HG02870 (cell line): ENCODE data around the gene CNGB1.
"Not testable (repeated sequence)": the region's sequence is repeated elsewhere in the genome, so short reads cannot be mapped to it uniquely, and the experiment has no call there.

ENCODE experiments used
- ATAC-seq: cut with Tn5 transposase; IDR thresholded peaks from one replicate; pipeline ENCODE4 v1.9.1; 2021; ENCODE audit warnings: mild to moderate bottlenecking, moderate library complexity; ENCODE audit not compliant: unreplicated experiment

The CNGB1 gene

DNA sequence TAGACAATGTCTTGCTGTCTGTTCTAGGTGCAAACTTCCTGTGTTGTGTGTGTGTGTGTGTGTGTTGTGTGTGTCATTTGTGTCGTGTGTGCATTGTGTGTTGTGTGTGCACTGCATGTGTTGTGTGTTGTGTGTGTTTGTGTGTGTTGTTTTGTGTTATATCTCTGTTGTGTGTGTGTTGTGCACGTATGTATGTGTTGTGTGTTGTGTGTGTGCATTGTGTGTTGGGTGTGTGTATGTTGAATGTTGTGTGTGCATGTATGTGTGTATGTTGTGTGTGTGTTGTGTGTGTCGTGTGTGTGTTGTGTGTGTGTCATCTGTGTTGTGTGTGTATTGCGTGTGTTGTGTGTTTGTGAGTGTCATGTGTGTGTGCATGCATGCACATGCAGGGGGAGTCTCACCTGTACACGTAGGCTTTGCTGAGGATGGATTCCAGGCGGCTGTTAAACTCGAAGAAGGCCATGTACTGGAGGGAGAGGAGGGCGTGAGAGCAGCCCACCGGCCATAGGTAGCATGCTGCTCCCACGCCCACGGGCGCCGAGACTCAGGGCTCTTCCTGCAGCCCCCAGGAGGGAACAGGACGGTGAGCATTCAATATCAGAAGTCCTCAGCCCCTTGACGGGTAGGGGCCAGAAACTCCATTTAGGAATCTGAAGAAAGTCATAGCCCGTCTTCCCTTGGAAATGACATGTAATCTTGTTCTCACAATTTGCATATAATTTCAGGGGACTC, 58.2 kb downstream of the CNGB1 start:
- no peak for ATAC-seq

DNA sequence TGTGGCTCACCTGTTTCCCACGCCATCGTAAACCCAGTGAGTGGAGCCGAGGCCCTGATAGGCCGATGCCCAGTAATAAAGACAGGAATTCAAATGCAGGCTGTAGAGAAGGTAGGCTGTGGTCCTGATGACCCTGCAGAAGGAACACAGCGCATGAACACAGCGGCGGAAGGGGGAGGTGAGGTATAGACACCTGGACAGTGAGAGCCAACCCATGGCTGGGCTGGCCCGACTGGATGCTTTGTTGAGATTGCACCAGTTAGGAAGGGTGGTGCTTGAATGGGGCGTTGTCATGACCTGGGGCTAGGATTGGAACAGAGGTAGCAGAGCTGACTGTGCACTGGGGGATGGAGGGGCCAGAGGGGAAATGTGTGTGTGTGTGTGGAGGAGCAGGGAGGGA, 59.2 kb downstream of the CNGB1 start:
- no peak for ATAC-seq

DNA sequence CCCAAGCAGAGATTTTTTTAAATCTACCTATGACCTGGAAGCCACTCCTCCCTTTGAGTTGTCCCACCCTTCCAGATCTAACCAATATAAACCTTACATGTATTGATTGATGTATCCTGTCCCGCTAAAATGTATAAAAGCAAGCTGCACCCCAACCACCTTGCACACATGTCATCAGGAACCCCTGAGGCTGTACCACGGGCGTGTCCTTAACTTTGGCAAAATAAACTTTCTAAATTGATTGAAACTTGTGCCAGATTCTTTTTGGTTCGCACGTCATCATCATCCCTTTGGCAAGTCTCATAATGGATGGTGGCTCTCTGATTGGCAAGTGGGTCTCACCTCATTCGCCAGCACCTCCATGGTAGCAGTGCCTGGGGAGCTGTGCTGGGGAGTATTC, 60.2 kb downstream of the CNGB1 start:
- no peak for ATAC-seq

DNA sequence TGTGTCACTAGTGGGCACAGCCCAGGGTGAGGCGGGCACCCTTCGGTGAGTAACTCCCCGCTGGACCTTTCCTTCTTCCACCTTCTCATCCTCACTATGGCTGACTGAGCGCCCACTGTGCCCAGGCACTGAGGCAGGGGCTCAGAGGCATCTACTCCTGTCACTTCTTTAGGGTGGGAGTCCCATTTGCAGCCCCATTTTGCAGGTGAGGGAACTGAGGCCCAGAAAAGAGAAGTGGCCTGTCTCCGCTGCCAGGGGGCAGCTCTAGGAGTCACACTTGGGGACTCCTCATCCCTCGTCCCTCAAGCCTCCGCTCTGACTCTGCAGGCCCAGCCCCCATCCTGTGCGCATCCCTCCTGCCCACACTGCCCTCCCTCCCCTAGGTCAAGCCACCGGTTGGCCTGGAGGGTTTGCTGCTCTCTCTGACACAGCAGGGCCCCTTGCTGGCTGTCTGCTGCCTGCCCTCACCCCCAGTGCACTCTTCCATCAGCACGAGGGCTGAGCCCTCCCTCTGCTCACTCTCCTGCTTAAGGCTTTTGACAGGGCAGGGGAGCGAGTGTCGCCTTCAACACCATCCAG, 62.4 kb downstream of the CNGB1 start:
- ATAC-seq: no peak

DNA sequence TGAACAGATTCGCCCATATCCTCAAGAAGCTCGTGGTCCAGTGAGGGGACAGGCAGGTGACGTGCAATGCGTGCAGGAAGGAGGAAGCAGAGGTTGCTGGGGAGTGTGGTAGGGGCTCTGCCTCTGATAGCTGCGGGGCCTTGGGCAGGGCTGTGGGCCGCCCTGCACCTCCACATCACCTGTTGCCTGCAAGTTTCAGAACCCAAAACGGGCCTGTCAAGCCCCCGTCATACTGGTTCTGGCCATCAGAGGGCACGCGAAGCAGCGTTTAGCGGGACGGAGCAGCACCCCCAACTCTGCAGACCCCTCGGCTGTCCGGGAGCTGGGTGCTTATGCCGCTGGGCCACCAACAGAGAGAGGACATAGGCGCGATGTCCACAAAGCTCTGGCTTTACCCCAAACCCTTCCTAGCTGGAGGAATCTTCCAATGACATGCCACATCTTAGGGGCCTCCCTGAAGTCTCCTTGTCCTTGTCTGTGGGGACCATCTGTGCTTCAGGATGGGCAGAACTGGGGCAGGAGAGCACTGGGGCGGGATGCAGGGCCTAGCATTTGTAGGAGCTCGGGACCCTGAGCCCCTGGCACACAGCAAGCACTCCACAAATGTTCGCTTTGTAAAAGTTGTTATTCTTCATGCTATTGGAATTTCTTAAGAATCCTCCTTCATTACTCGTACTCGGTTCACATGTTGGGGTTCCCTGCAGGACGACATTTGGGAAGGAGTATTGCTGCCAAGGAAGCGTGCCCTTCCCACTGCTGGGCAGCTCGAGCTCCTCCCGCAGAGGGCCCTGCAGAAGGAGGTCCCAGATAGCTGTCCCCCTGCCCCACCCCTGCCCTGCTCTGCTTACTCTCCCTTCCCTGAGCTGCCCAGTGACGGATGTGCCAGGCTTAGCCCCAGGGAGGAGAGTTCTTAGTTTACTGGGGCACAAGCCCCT, 64.3 kb downstream of the CNGB1 start:
- ATAC-seq: no peak

DNA sequence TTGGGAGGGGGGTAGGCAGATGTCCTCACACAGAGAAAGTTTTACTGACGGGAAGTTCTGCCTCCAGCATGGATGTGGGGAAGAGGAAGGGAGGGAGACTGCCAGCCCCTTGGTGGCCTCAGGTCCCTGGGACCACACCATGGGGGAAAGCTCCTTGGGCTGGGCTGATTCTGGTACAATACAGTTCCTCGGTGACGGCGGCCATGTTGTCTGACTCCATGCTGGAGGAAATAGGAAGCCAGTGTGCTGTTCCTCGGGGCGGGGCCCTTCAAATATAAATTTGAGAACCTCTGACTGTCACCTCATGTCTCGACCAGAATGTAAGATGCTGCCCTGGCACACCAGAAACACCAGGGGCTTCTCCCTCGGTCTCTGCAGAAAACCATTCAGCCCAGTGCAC, 66.8 kb downstream of the CNGB1 start:
- no peak for ATAC-seq

DNA sequence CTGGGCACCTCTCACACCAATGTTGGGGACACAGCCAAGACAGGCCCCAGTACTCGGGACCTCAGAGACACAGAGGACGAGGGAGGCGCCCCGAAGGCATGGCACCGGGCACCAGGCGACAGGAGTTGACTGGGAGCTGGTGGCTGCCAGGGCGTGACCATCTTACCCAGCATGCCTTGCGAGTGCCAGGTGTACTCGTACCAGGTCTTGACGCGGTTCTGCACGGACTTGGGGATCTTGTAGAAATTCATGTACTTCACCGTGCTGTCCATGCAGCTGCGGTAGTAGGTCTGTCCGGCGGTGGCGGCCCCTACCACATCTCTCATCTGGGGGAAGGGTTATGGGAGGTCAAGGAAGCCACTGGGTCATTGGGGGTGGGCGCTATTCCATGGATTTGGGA, 67.3 kb downstream of the CNGB1 start:
- ATAC-seq: no peak

DNA sequence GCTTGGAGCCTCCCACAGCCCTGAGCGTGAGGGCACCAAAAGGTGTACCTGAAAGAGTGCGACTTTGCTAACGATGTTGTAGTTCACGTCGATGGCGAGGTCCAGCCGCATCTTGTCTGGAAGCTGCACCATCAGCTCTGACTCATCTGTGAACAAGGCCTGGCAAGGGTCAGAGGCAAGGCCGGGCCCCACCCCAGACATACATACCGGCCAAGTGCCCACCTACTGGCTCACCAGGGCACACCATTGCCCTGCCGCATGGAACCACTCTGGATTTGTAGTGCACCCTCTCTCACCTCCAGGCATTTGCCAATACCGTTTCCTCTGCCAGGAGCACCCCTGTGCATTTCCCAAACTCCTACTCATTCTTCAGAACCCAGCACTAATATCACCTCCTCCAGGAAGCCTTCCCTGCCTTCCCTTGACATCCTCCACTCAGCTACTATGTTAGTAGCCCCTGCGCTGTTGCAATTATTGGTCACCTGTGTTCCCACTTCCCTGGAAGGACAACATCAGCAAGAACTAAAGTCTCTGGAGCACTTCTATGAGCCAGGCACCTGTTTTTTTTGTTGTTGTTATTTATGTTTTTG, 69.4 kb downstream of the CNGB1 start:
- no peak for ATAC-seq

DNA sequence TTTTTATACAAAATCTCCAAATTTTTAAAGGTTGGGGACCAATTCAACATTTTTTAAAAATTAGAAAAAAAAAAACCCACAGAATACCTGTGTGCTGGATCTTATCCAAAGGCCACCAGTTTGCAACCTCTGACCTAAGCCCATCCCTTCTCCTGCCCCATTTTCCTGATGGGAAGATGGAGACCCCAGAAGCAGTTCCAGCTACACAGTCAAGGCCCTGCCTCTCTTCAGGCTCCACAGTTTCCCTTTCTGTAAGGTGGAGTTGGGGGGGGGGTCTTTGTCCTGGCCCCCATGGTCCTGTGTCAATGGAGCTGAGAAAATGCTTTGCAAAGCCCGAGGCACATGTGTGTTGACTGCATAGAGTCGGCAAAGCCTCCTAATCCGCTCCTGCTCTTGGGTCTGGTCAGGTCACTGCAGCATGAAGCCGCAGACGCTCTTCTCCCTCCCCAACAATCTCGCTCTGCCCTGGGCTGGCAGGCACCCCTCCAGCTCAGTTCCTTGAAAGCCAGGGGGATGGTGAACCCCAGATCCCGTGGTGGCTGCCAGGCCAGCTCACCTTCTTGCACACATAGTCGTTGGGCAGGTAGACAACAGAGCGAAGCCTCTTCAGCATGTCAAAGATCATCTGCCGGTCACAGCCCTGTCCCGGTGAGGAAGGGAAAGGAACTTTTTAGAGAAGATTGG, 70.0 kb downstream of the CNGB1 start:
- ATAC-seq: no peak

DNA sequence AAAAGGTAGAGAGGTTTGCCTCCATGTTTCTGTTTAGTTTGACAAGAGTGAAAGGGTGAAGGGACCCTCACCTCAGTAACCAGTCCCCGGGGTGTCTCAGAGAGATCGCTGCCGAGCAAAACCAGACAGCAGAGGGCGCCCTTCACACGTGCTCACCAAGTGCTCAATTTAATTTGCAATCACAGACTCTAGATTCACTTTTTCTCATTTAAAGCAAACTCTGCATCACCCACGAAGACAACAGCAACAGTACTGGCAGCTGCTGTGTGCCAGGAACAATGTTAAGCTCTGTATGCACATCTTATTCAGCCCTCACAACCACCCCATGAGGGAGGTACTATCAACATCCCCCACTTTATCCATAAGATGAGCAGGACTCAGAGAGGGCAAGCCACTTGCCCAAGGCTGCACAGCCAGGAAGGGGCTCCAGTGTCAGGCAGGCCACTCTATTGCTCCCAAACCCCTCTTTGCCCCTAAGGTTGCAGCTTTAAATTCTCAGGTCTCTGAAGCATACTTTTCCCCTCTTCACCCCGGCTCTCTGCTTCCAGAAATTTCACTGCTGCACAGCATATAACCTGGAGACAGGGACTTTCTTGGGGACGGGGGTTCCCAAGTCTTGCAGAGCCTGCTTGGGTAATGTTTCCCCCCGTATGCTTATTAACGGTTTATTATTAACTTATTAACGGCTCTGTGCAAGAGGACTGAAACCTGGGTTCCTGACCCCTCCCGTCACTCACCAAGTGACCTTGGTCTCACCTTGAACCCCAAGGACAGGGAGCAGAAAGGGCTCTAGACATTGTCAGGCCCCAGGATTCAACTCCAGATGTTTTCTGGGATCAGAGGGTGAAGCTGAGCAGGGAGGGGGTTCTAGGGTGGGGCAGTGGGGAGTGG, 70.9 kb downstream of the CNGB1 start:
- ATAC-seq: no peak

DNA sequence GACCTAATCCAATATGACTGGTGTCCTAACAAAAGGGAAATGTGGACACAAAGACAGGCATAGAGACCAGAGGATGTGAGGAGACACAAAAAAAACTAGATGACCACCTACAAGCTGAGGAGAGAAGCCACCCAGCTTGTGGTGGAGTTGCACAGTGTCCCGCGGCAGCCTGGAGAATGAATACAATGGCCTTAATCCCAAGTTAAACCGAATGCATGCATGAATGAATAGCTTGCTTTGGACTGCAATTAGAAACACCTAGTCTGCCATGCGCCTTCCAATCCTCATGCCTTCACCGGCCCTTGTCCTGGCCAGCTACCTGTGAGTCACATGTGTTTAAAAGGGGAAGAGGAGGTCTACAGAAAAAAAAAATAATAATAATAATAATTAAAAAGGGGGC, 72.0 kb downstream of the CNGB1 start:
- ATAC-seq: no peak

DNA sequence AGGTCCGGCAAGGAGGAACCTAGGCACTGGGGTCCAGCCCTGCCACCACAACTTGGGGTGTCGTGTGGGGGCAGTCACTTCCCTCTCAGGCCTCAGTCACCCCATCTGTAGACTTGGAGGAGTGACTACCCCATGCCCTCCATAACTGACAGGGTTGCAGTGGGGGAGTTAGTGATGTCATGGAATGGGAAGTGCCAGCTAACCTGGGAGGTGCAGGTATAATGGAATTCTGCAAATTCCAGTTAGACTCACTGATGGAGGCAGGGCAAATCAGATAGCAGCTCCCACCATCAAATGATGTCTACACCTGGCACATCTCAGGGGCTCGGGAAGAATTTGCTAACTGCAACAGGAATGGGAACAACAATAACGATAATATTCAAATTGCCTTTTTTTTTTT, 72.9 kb downstream of the CNGB1 start:
- ATAC-seq: no peak

DNA sequence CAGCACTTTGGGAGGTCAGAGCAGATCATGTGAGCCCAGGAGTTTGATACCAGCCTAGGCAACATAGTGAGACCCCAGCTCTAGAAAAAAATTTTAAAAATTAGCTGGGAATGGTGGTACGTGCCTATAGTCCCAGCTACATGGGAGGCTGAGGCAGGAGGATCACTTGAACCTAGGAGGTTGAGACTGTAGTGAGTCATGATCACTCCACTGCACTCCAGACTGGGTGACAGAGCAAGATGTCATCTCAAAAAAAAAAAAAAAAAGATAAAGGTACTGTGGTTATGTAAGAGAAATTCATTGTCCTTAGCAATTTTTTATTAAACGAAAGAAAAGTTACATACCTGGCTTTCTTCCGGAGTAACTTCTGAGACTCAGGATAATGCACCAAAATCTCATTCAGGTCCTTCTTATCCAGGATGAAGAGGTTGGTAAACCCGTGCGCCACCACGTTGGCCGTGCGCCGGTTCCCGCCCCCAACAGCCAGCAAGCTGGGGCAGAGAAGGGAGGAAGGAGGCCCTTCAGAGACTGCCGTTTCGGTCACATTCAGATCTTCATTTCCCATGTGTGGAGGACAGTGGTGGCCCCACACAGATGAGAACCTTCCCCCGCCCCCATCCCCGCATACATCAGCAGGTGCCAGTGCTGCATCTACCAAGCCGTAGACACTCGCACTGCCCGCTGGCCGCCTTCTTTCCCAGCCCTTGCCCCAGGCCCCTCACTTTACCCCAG, 73.7 kb downstream of the CNGB1 start:
- ATAC-seq: no peak

DNA sequence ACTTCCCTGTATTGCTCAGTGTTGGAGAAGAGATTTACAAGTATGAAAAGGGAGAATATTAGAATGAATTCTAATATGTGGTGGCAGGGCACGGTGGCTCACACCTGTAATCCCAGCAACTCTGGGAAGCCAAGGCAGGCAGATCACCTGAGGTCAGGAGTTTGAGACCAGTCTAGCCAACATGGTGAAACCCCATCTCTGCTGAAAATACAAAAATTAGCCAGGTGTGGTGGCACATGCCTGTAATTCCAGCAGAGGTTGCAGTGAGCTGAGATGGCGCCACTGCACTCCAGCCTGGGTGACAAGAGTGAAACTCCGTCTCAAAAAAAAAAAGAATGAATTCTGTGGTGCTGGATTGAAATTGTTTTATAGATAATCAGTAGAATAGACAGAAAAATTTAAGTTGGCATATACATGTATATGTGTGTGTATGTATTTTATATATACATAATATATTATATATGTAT, 75.8 kb downstream of the CNGB1 start:
- not testable (repeated sequence) for ATAC-seq

DNA sequence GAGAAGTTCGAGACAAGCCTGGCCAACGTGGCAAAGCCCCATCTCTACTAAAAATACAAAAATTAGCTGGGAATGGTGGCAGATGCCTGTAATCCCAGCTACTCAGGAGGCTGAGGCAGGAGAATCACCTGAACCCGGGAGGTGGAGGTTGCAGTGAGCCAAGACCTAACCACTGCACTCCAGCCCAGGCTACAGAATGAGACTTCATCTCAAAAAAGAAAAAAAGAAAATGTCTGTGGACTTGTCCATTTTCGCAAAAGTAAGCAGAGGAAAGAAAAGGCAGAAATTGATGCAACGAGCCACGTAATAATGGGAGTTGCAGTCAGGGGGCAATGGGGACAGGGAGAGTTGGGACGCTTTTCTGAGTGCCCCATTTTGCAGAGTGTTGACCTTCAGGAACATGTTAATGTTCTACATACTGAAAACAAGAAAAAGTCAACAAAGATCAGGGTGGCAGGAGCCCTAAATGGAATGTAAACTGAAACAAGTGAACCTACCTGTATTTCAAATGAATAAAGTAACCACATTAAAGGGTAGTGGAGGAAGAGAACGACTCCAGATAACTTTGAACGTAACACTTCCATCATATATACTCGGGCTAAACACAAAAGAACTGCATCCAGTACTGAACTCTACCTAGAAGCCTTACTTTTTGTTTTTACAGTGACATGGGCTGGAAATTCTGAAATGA, 76.4 kb downstream of the CNGB1 start:
- ATAC-seq: no peak

DNA sequence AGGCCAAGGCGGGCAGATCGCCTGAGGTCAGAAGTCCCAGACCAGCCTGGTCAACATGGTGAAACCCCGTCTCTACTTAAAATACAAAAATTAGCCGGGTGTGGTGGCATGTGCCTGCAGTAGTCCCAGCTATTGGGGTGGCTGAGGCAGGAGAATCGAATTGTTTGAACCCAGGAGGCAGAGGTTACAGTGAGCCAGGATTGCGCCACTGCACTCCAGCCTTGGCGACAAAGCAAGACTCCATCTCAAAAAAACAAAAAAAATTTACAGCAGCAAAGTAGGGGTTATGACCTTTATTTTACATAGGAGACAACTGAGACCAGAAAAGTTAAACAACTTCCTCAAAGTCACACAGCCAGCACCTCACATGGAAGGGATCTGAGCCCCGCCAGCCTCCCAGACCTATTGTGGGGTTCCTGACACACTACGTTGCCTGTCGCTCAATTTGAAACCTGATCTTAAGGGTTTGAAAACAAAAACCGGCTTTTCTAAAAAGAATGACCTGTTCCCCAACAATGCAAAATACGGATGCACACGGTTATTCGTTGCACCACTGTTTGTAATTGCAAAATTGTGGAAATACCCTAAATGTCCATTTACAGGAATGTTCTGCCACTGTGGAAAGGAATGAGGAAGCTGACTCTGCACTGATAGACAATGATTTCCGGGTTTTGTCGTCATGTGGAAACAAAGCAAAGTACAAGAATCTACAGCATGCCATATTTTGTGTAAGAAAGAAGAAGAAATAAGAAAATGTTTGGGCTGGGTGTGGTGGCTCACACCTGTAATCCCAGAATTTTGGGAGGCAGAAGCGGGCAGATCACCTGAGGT, 77.2 kb downstream of the CNGB1 start:
- no peak for ATAC-seq

DNA sequence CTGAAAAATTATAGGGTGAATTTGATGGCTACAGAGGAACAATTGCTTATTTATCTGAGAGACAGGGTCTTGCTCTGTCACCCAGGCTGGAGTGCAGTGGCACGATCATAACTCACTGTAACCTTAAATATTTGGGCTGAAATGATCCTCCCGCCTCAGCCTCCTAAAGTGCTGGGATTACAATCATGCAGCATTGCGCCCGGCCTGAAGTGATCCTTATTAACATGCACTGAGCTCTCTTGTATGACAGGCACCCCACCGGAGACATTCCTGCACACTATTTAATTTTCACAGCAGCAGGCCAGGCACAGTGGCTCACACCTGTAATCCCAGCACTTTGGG, 77.7 kb downstream of the CNGB1 start:
- no peak for ATAC-seq
